D721Med (cell line): ENCODE results near the gene HSD11B1L.

Experiments
- DNase-seq: peaks from one replicate; pipeline ENCODE4 v3.0.0; 2011; ENCODE audit warnings: low spot score; ENCODE audit not compliant: insufficient read length
- FAIRE-seq: peaks from 2 replicates; lab custom pipeline; 2011; peaks lifted over from hg19 to GRCh38; lab: Jason Lieb, UNC
- TF ChIP-seq, protein P1 (sequence below): IDR thresholded peaks from 2 replicates; pipeline ENCODE4 v1.5.1; 2012; ENCODE audit warnings: mild to moderate bottlenecking, control low read depth; ENCODE audit not compliant: insufficient read depth; ENCODE audit errors: missing control alignments

Gene HSD11B1L, protein sequence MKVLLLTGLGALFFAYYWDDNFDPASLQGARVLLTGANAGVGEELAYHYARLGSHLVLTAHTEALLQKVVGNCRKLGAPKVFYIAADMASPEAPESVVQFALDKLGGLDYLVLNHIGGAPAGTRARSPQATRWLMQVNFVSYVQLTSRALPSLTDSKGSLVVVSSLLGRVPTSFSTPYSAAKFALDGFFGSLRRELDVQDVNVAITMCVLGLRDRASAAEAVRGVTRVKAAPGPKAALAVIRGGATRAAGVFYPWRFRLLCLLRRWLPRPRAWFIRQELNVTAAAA

DNA sequence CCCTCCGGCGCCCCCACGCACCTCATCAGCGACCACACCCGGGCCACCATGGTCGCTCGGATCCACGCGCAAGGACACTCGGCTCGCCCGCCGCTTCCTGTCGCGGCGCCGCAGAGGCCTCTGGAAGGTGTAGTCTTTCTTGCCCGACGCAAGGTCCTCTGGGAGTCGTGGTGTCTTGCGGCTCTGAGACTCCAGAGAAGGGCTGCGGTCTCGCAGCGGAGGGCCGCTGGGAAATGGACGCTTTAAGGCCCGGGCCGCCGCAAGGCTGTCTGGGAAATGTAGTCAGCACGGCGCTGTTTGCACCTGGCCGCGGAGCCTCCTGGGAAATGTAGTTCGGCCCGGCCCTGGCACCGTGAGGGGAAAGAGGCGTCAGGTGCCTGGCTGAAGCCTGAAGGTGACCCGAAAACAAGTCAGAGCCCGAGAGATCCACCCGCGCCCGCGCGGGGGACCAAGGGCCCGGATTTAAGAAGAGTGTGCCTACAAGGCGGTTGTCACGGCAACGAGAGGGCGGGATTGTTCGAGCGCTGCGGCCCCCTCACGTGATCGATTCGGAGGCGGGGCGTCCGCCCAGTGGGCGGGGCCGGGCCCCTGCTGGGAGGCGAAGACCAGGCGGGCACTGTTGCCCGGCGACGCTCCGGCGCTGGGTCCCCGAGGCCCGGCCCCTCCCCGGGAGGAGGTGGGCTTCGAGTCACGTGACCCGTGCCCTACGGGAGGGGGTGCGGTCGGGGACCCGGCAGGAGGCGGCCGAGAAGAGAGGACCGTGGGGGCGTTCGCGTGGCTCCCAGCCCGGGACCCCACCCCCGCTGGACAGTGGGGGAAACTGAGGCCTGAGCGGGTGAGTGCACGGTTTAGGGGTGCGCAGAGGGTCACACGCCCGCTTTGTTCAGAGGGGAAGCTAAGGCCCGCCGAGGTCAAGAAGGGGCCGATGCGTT, at the start of gene HSD11B1L, which contains the start of gene MICOS13:
Gene HSD11B1L (plus strand): TSS at position 591 of the 932 bp plus-strand sequence. CDS start 3,806 bp downstream, outside the sequence.
Gene MICOS13 (minus strand): TSS at position 80 of the 932 bp plus-strand sequence. CDS start 30 bp downstream, at position 50.
- TF ChIP-seq, protein P1, sequence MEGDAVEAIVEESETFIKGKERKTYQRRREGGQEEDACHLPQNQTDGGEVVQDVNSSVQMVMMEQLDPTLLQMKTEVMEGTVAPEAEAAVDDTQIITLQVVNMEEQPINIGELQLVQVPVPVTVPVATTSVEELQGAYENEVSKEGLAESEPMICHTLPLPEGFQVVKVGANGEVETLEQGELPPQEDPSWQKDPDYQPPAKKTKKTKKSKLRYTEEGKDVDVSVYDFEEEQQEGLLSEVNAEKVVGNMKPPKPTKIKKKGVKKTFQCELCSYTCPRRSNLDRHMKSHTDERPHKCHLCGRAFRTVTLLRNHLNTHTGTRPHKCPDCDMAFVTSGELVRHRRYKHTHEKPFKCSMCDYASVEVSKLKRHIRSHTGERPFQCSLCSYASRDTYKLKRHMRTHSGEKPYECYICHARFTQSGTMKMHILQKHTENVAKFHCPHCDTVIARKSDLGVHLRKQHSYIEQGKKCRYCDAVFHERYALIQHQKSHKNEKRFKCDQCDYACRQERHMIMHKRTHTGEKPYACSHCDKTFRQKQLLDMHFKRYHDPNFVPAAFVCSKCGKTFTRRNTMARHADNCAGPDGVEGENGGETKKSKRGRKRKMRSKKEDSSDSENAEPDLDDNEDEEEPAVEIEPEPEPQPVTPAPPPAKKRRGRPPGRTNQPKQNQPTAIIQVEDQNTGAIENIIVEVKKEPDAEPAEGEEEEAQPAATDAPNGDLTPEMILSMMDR, result no peak
- FAIRE-seq, result no peak
- DNase-seq, result peak; percentile 87

DNA sequence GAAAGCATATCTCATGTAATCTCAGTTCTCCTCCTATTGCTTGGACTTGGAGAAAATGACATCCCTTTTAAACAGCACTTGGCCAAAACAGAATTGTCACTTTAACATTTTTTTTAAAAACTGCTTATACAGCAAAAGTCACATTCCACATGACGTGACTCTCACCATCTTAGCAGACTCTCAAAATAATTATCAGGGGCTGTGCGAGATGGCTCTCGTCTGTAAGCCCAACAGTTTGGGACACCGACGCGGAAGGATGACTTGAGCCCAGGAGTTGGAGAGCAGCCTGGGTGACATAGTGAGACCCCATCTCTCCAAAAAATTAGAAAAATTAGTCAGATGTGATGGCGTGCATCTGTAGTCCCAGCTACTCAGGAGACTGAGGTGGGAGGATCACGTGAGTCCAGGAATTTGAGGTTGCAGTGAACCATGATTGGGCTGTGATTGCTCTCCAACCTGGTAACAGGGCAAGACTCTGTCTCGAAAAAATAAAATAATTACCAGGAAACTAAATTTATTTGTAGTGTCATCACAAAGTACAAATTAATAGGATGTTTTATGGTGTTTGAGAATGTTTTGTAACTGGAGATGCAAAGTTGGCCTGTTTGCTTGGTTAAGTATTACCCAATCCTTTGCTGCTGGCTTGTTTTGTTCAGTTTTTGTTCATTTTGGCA, 49.1 kb upstream of the HSD11B1L start:
- DNase-seq (no peak), FAIRE-seq (no peak)
- TF ChIP-seq, protein P1, result no peak

DNA sequence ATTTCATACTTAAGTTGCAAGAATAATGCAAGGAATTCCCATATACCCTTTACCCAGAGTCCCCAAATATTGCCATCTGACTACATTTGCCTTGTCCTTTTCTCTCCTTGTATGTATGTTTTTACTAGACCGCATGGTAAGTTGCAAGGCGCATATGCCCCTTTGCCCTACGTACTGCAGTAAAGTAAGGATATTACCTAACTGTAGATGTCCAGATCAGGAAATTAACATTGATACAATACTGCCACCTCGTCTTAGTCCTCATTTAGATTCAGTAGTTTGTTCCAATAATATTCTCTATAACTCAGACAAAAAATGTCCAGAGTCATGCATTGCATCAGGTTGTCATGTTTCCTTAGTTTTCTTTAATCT, 48.6 kb upstream of the HSD11B1L start:
- FAIRE-seq (no peak), DNase-seq (no peak)
- TF ChIP-seq, protein P1, result no peak

DNA sequence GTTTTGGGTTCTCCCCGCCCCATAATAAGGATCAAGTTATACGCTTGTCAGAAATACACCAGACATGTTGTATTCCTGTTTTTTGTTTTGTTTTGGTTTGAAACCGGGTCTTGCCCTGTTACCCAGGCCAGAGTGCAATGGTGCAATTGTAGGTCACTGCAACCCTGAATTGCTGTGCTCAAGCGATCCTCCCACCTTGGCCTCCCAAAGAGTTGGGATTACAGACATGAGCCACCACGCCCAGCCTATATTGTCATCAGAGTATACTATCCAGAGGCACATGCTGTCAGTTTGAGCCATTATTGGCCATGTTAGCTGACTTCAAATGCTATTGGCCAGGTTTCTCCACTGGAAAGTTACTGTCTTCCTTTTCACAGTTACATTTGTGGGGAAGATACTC, 48.2 kb upstream of the HSD11B1L start:
- TF ChIP-seq, protein P1, result no peak
- FAIRE-seq (no peak), DNase-seq (no peak)

DNA sequence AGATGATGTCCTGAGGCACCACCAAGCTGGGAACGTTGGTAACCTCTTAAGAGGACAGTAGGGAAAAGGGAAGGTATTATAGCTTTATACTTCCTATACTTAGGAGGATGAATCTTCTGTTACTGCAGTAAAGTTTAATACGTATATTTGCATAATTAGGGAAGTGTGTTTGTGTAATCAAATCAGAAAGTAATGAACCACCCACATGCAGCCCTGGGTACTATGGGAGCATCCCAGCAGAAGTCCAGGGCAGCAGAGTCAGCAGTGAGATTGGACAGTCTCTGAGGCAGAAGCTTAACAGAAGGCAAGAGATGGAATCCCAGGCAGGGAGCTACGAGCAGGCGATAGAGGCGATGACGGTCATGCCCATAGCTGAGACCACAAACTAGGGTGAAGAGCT, 45.4 kb upstream of the HSD11B1L start:
- FAIRE-seq, result no peak
- TF ChIP-seq, protein P1, result no peak
- DNase-seq, result no peak

DNA sequence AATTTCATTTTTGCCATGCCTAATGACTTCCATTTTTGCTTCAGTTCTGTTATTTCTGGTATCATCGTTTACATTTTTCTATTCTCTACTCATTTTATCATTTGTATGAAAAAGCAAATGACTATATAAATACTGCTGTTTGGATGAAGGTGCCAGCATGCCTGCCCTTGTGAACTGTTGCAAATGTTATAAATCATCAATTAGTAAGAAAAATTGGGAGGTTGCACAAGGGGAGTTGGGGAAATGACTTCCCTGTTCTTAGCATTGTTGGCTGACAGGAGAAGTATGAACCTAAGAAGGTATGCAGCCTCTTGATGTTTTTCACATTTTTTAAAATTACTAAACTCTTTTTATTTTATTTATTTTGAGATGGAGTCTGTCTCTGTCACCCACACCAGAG, 42.9 kb upstream of the HSD11B1L start:
- TF ChIP-seq, protein P1, result no peak

More for the DNA sequence above, 42.9 kb upstream of the HSD11B1L start:
- DNase-seq (no peak), FAIRE-seq (no peak)
